Activated T-cell treated with anti-CD3 and anti-CD28 coated beads, Interleukin-2, amount 50 U/mL, for 72 hours (primary cell): Measurements from ENCODE around the gene ERCC4. TPM values are rescaled to one million over a fixed set of nuclear protein-coding genes. Genes with fewer than 3 reads are reported as not detected.
A peak's percentile ranks its signal among the peaks of the same experiment; 100 is the strongest.
"Not testable (repeated sequence)": the region's sequence is repeated elsewhere in the genome, so short reads cannot be mapped to it uniquely, and the experiment has no call there.

Source experiments
- ATAC-seq, 2 donors: fragments of 150-1000 bp; cut with Tn5 transposase; replicated peaks in 1 of 2; 2 replicates each; pipeline ENCODE4 v1.10.0; 2021; ENCODE audit warnings: moderate library complexity in 2 of 2, mild to moderate bottlenecking in 1 of 2
- DNase-seq, 2 donors: peaks; one replicate each; pipeline ENCODE4 v3.0.0; 2021 to 2022; ENCODE audit warnings: mixed read lengths in 1 of 2
- H3K27ac Mint-ChIP-seq: one replicate; pipeline ENCODE4 v1.8.0; 2022; ENCODE audit warnings: mild to moderate bottlenecking, moderate library complexity, mixed read lengths
- H3K27me3 Mint-ChIP-seq: one replicate; pipeline ENCODE4 v1.8.0; 2022; ENCODE audit warnings: low read depth, mixed read lengths
- H3K36me3 Mint-ChIP-seq, 2 donors: one replicate each; pipeline ENCODE4 v1.8.0; 2022; ENCODE audit warnings: mixed read lengths in 2 of 2, mild to moderate bottlenecking in 1 of 2; ENCODE audit not compliant: insufficient read depth in 2 of 2
- H3K4me1 Mint-ChIP-seq: one replicate; pipeline ENCODE4 v1.8.0; 2022; ENCODE audit warnings: low read depth, mixed read lengths
- H3K4me3 Mint-ChIP-seq, 2 donors: one replicate each; pipeline ENCODE4 v1.8.0; 2022; ENCODE audit warnings: mild to moderate bottlenecking in 2 of 2, mixed read lengths in 2 of 2, moderate library complexity in 2 of 2
- H3K9me3 Mint-ChIP-seq, 2 donors: one replicate each; pipeline ENCODE4 v1.8.0; 2022; ENCODE audit warnings: mixed read lengths in 2 of 2
- total RNA-seq, 2 donors: library from RNA; stranded (reverse); gene quantifications; one replicate each; pipeline ENCODE4 v1.2.3, GENCODE V29; 2022

Gene ERCC4
- 10 to 100 TPM; 15.4 to 17.4 TPM for total RNA-seq

GRCh38 chr16:13919683-13920509 is at the start of gene ERCC4:
Gene ERCC4, plus strand, starts transcription at chr16:13920154. Its CDS starts 12 bp downstream, at chr16:13920166.
- peak; percentile 98 to 100 for DNase-seq
- Mint-ChIP-seq H3K27ac (peak within 1 kb of the TSS; percentile 99), H3K27me3 (peaks cover 6% of the 10 kb centered on the region), H3K36me3 (peaks cover 2 to 4% of the 10 kb centered on the region in 2 donors), H3K4me1 (peaks cover 26% of the 10 kb centered on the region), H3K4me3 (peak within 1 kb of the TSS; percentile 96 to 99), H3K9me3 (no peaks in the 10 kb centered on the region)
- peak; percentile 98 for ATAC-seq

- Mint-ChIP-seq H3K27ac (no peak overlapping the region), H3K27me3 (peaks cover 27% of the 10 kb centered on the region), H3K4me1 (no peaks in the 10 kb centered on the region), H3K9me3 (no peaks in the 10 kb centered on the region), H3K36me3 (no peaks in the 10 kb centered on the region), H3K4me3 (no peak overlapping the region)
- ATAC-seq (no peak), DNase-seq (no peak)
Observed at GRCh38 chr16:13873835-13874438, 46.0 kb upstream of the ERCC4 start.

- Mint-ChIP-seq H3K27me3 (peaks cover 17% of the 10 kb centered on the region), H3K4me1 (no peaks in the 10 kb centered on the region), H3K27ac (no peak overlapping the region), H3K36me3 (no peaks in the 10 kb centered on the region), H3K9me3 (no peaks in the 10 kb centered on the region), H3K4me3 (no peak overlapping the region)
- no peak for ATAC-seq
- DNase-seq: no peak
Observed at GRCh38 chr16:13875614-13876284, 44.2 kb upstream of the ERCC4 start.

- peaks cover 0 to 4% of the 10 kb centered on the region in 2 donors for H3K36me3 Mint-ChIP-seq
- no peak overlapping the region for H3K27ac Mint-ChIP-seq
- DNase-seq (no peak), ATAC-seq (no peak)
- H3K4me3 Mint-ChIP-seq: no peak overlapping the region
- no peaks in the 10 kb centered on the region for H3K27me3 Mint-ChIP-seq
- H3K4me1 Mint-ChIP-seq: no peaks in the 10 kb centered on the region
- H3K9me3 Mint-ChIP-seq: peaks cover 0 to 4% of the 10 kb centered on the region in 2 donors
Observed at GRCh38 chr16:13883276-13883675, 36.7 kb upstream of the ERCC4 start.

GRCh38 chr16:13883881-13884280 is 36.1 kb upstream of the ERCC4 start:
- no peaks in the 10 kb centered on the region for H3K27me3 Mint-ChIP-seq
- DNase-seq: no peak
- no peak overlapping the region for H3K4me3 Mint-ChIP-seq
- H3K4me1 Mint-ChIP-seq: no peaks in the 10 kb centered on the region
- peaks cover 0 to 4% of the 10 kb centered on the region in 2 donors for H3K9me3 Mint-ChIP-seq
- ATAC-seq: no peak
- peaks cover 0 to 4% of the 10 kb centered on the region in 2 donors for H3K36me3 Mint-ChIP-seq
- H3K27ac Mint-ChIP-seq: no peak overlapping the region

GRCh38 chr16:13885700-13886099 is 34.3 kb upstream of the ERCC4 start:
- ATAC-seq (no peak), DNase-seq (no peak)
- H3K27ac Mint-ChIP-seq: no peak overlapping the region
- peaks cover 2 to 4% of the 10 kb centered on the region in 2 donors for H3K36me3 Mint-ChIP-seq
- no peaks in the 10 kb centered on the region for H3K27me3 Mint-ChIP-seq
- no peaks in the 10 kb centered on the region for H3K4me1 Mint-ChIP-seq
- peaks cover 0 to 4% of the 10 kb centered on the region in 2 donors for H3K9me3 Mint-ChIP-seq
- no peak overlapping the region for H3K4me3 Mint-ChIP-seq

- Mint-ChIP-seq H3K36me3 (peaks cover 2 to 4% of the 10 kb centered on the region in 2 donors), H3K27me3 (no peaks in the 10 kb centered on the region), H3K4me3 (no peak overlapping the region), H3K9me3 (peaks cover 0 to 4% of the 10 kb centered on the region in 2 donors), H3K4me1 (no peaks in the 10 kb centered on the region), H3K27ac (no peak overlapping the region)
- no peak for DNase-seq
- no peak for ATAC-seq
Observed at GRCh38 chr16:13886608-13887007, 33.3 kb upstream of the ERCC4 start.

GRCh38 chr16:13889323-13889722 is 30.6 kb upstream of the ERCC4 start:
- not testable (repeated sequence) for H3K27ac Mint-ChIP-seq, H3K27me3 Mint-ChIP-seq, DNase-seq, H3K4me3 Mint-ChIP-seq, H3K36me3 Mint-ChIP-seq, H3K4me1 Mint-ChIP-seq, H3K9me3 Mint-ChIP-seq, ATAC-seq

- H3K4me1 Mint-ChIP-seq: no peaks in the 10 kb centered on the region
- peaks cover 0 to 5% of the 10 kb centered on the region in 2 donors for H3K9me3 Mint-ChIP-seq
Observed at GRCh38 chr16:13892301-13892700, 27.7 kb upstream of the ERCC4 start.

GRCh38 chr16:13895516-13895915 is 24.4 kb upstream of the ERCC4 start:
- peaks cover 10% of the 10 kb centered on the region for H3K27me3 Mint-ChIP-seq
- no peak overlapping the region for H3K4me3 Mint-ChIP-seq
- ATAC-seq (no peak), DNase-seq (no peak)
- no peaks in the 10 kb centered on the region for H3K4me1 Mint-ChIP-seq
- no peaks in the 10 kb centered on the region for H3K36me3 Mint-ChIP-seq
- H3K9me3 Mint-ChIP-seq: peaks cover 0 to 3% of the 10 kb centered on the region in 2 donors
- H3K27ac Mint-ChIP-seq: no peak overlapping the region

More at GRCh38 chr16:13892301-13892700, 27.7 kb upstream of the ERCC4 start:
- DNase-seq: no peak
- no peak overlapping the region for H3K4me3 Mint-ChIP-seq
- peaks cover 2 to 3% of the 10 kb centered on the region in 2 donors for H3K36me3 Mint-ChIP-seq
- no peak for ATAC-seq
- H3K27me3 Mint-ChIP-seq: no peaks in the 10 kb centered on the region
- no peak overlapping the region for H3K27ac Mint-ChIP-seq

- peaks cover 10% of the 10 kb centered on the region for H3K27me3 Mint-ChIP-seq
- H3K9me3 Mint-ChIP-seq: peaks cover 0 to 3% of the 10 kb centered on the region in 2 donors
- H3K27ac Mint-ChIP-seq: no peak overlapping the region
- DNase-seq (peak in 1 of 2 donors; percentile 3), ATAC-seq (no peak)
- peaks cover 0 to 2% of the 10 kb centered on the region in 2 donors for H3K36me3 Mint-ChIP-seq
- no peak overlapping the region for H3K4me3 Mint-ChIP-seq
- H3K4me1 Mint-ChIP-seq: no peaks in the 10 kb centered on the region
Observed at GRCh38 chr16:13896543-13897182, 23.3 kb upstream of the ERCC4 start.

GRCh38 chr16:13897806-13898205 is 22.1 kb upstream of the ERCC4 start:
- Mint-ChIP-seq H3K9me3 (peaks cover 0 to 3% of the 10 kb centered on the region in 2 donors), H3K27ac (no peak overlapping the region), H3K4me3 (no peak overlapping the region), H3K27me3 (peaks cover 10% of the 10 kb centered on the region), H3K4me1 (no peaks in the 10 kb centered on the region), H3K36me3 (peaks cover 0 to 2% of the 10 kb centered on the region in 2 donors)
- no peak for ATAC-seq
- DNase-seq: no peak

GRCh38 chr16:13898233-13898632 is 21.7 kb upstream of the ERCC4 start:
- Mint-ChIP-seq H3K27me3 (peaks cover 11% of the 10 kb centered on the region), H3K27ac (no peak overlapping the region), H3K36me3 (peaks cover 0 to 2% of the 10 kb centered on the region in 2 donors), H3K9me3 (peaks cover 0 to 3% of the 10 kb centered on the region in 2 donors), H3K4me1 (no peaks in the 10 kb centered on the region), H3K4me3 (no peak overlapping the region)
- ATAC-seq: no peak
- no peak for DNase-seq
